ENCODE results near the gene TTC4.

GRCh38 chr1:54777431-54777830, 61.8 kb downstream of the TTC4 start:
- TF ChIP-seq CTCF (conservative IDR thresholded peaks at IDR 0.05; ENCODE audit: low read depth, low read length) (no peak), EZH2 (IDR thresholded peaks at IDR 0.05; ENCODE audit: borderline replicate concordance, low read depth, low read length, poor library complexity, severe bottlenecking) (no peak)
